Transverse colon (tissue), 4 donors: ENCODE measurements around the gene TBC1D20. TPM values are rescaled to one million over a fixed set of nuclear protein-coding genes. Genes with fewer than 3 reads are reported as not detected.

ENCODE experiments used
- DNase-seq: peaks from one replicate; pipeline ENCODE4 v3.0.0-alpha.2; 2019
- H3K27ac ChIP-seq, 4 donors: fragments of 200-600 bp; sonication (generic); 2 replicates each; pipeline ENCODE4 v1.5.1; 2016 to 2018; ENCODE audit warnings: inconsistent platforms in 4 of 4
- H3K27me3 ChIP-seq: fragments of 200-600 bp; sonication (generic); 2 replicates; pipeline ENCODE4 v1.5.1; 2017; ENCODE audit warnings: inconsistent platforms
- H3K36me3 ChIP-seq, 4 donors: fragments of 200-600 bp; sonication (generic); 2 replicates each; pipeline ENCODE4 v1.5.1; 2017 to 2019; ENCODE audit warnings: inconsistent platforms in 4 of 4
- H3K4me1 ChIP-seq, 4 donors: fragments of 200-600 bp; sonication (generic); 2 replicates each; pipeline ENCODE4 v1.5.1; 2017 to 2020; ENCODE audit warnings: inconsistent platforms in 4 of 4
- H3K4me3 ChIP-seq, 4 donors: fragments of 200-600 bp; sonication (generic); 1 replicate in 1 of 4; 2 replicates in 3 of 4; pipeline versions ENCODE4 v1.5.1 to v1.6.1; 2017 to 2019; ENCODE audit warnings: inconsistent platforms in 4 of 4
- H3K9me3 ChIP-seq, 2 donors: fragments of 200-600 bp; sonication (generic); 2 replicates each; pipeline ENCODE4 v1.5.1; 2017 to 2019; ENCODE audit warnings: inconsistent platforms in 2 of 2
- EP300 ChIP-seq: sonication (generic); formaldehyde crosslinking; IDR thresholded peaks from one replicate; pipeline ENCODE4 v1.6.1; 2017; ENCODE audit warnings: antibody characterized with exemption, low read depth
- POLR2A ChIP-seq: fragments of 450-650 bp; IDR thresholded peaks from one replicate; pipeline ENCODE4 v1.6.1; 2016; ENCODE audit warnings: antibody characterized with exemption, mild to moderate bottlenecking, moderate library complexity
- POLR2AphosphoS5 ChIP-seq, 3 donors: sonication (generic); formaldehyde crosslinking; IDR thresholded peaks; one replicate each; pipeline ENCODE4 v1.6.1; 2016; ENCODE audit warnings: antibody characterized with exemption in 3 of 3
- WGBS, 2 donors: methylation state at CpG; one replicate each; pipeline ENCODE4 v1.1.5; 2018; ENCODE audit warnings: low coverage in 1 of 2; 5-methylcytosine and 5-hydroxymethylcytosine counted together
- in situ Hi-C, 4 donors: fragments of 200-750 bp; cut with MboI; loops; one replicate each; pipeline versions ENCODE4 v1.15.0 to v1.15.1; 2017; ENCODE audit warnings: low sequenced_read_pairs in 3 of 4, low pct_ligation_motif_present in 1 of 4, low pct_unique_long_range_greater_than_20kb in 1 of 4
- intact Hi-C: fragments of 100-400 bp; cut with DNase I; formaldehyde crosslinking; loops from one replicate; pipeline ENCODE4 v1.15.1; 2023; ENCODE audit warnings: low total_unique reads
- total RNA-seq, 4 donors: library from RNA; depleted of rRNA; stranded (reverse); fragments of >200 nt; gene quantifications; one replicate each; pipeline ENCODE4 v1.1.0, GENCODE V29; 2016
- TF ChIP-seq, protein P1 (sequence below), 5 experiments: fragments of 200-600 bp in 3 of 5; fragments of 450-650 bp in 2 of 5; sonication (generic) in 3 of 5; IDR thresholded peaks; 1 replicate in 2 of 5; 2 replicates in 3 of 5; pipeline ENCODE4 v1.5.1; 2016 to 2017; ENCODE audit warnings: antibody characterized with exemption in 5 of 5, inconsistent platforms in 3 of 5, mild to moderate bottlenecking in 2 of 5, moderate library complexity in 1 of 5

The TBC1D20 gene
- total RNA-seq, 4 donors from 2014 or later: 29.1 to 65.5 (median 36.9) TPM

DNA sequence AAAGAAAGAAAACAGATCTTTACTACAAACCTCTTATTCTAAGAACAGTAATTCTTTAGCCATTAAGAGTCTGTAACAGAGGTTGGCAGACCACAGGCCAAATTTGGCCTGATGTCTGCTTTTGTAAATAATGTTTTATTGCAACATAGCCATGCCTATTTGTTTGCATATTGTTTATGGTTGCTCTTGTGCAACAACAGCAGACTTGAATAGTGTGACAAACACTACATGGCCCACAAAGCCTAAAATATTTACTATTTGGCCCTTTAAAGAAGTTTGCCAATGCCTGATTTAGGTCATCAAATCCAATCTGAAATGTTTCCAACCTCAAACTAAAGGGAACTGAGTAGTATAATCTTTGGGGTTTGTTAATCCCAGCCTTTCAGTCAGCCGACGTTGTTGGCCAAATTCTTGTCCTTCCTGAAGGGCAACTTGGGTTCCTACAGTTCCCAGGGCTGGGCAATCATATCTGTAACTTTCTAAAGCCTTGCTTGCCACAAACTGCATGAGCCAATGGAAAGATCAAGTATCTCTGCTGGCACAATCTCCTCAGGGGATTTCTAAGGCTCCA is 33.9 kb upstream of the TBC1D20 start:
- H3K4me1 ChIP-seq: peaks cover 0 to 5% (median 0%) of the 10 kb centered on the region in 4 donors
- no peaks in the 10 kb centered on the region for H3K9me3 ChIP-seq
- no peak for DNase-seq
- TF ChIP-seq POLR2AphosphoS5 (IDR thresholded peaks at IDR 0.05) (peak in 2 of 3 donors; percentile 15 to 54), POLR2A (no peak)
- H3K36me3 ChIP-seq: peaks cover 0 to 49% (median 24%) of the 10 kb centered on the region in 4 donors
- in situ Hi-C loops (no loop called here), intact Hi-C loops (no loop called here)
- H3K4me3 ChIP-seq: no peak overlapping the region
- 20 to 60% methylated on average over 1 to 2 of the region's 2 CpGs for WGBS, 2 donors
- H3K27me3 ChIP-seq: no peaks in the 10 kb centered on the region
- H3K27ac ChIP-seq: peak overlapping the region in 3 of 4 donors; percentile 23 to 34 (median 27)

DNA sequence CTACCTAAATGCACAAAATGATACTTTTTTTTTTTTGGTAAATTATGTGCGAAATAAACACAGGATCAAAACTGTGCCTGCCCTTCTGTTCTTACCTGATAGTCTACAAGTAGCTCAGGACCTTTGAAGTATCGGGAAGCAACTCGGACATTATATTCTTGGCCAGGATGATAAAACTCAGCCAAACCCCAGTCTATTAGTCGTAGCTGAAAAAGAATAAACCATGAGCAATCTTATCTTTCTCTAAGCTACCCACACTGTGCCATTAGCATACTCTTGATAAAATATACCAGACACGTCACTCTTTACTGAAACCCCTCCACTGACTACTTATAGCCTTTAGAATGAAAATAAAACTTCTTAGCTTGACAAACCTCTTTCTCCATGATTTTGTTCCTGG is 29.8 kb upstream of the TBC1D20 start:
- TF ChIP-seq POLR2AphosphoS5 (IDR thresholded peaks at IDR 0.05): no peak
- no peak for TF ChIP-seq POLR2A
- TF ChIP-seq, protein P1, sequence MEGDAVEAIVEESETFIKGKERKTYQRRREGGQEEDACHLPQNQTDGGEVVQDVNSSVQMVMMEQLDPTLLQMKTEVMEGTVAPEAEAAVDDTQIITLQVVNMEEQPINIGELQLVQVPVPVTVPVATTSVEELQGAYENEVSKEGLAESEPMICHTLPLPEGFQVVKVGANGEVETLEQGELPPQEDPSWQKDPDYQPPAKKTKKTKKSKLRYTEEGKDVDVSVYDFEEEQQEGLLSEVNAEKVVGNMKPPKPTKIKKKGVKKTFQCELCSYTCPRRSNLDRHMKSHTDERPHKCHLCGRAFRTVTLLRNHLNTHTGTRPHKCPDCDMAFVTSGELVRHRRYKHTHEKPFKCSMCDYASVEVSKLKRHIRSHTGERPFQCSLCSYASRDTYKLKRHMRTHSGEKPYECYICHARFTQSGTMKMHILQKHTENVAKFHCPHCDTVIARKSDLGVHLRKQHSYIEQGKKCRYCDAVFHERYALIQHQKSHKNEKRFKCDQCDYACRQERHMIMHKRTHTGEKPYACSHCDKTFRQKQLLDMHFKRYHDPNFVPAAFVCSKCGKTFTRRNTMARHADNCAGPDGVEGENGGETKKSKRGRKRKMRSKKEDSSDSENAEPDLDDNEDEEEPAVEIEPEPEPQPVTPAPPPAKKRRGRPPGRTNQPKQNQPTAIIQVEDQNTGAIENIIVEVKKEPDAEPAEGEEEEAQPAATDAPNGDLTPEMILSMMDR (IDR thresholded peaks at IDR 0.05): no peak
- no peak for TF ChIP-seq EP300
- WGBS, 2 donors: 87 to 96% methylated on average over 4 to 5 of the region's 5 CpGs
- Histone ChIP-seq H3K27me3 (no peaks in the 10 kb centered on the region), H3K9me3 (no peaks in the 10 kb centered on the region), H3K36me3 (peaks cover 0 to 56% (median 26%) of the 10 kb centered on the region in 4 donors), H3K4me3 (no peak overlapping the region), H3K4me1 (peaks cover 0 to 3% (median 0%) of the 10 kb centered on the region in 4 donors), H3K27ac (no peak overlapping the region)
- intact Hi-C loops (no loop called here), in situ Hi-C loops (no loop called here)
- no peak for DNase-seq

DNA sequence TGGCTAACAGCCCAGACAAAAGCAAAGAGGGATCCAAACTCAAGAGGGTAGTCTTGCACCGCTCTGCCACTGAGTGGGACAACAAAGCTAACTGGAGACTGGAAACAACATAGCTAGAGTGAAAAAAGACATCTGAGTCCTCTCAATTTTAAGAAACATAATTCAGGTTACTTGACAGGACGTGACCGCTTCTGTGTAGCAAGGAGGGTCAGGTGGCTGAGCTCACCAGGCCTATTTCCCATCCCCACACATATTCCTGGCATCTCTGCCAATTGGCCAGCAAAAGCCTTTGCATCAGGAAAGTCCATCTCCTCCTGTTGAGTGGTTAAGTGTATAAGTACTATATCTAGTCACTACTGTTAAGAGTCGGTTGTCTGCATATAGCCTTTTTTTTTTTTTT is 25.3 kb upstream of the TBC1D20 start:
- H3K36me3 ChIP-seq: peaks cover 0 to 80% (median 39%) of the 10 kb centered on the region in 4 donors
- no peaks in the 10 kb centered on the region for H3K27me3 ChIP-seq
- 93 to 100% methylated on average over 1 to 4 of the region's 4 CpGs for WGBS, 2 donors
- in situ Hi-C loops (loop anchor here in 1 of 4 donors (10.0 kb wide), 1 partner anchor 133 kb away; no protein-coding TSS in a partner anchor), intact Hi-C loops (no loop called here)
- TF ChIP-seq POLR2AphosphoS5 (IDR thresholded peaks at IDR 0.05) (no peak), POLR2A (no peak), EP300 (no peak)
- TF ChIP-seq, protein P1 (IDR thresholded peaks at IDR 0.05): no peak
- H3K4me1 ChIP-seq: no peaks in the 10 kb centered on the region
- no peaks in the 10 kb centered on the region for H3K9me3 ChIP-seq
- no peak for DNase-seq
- H3K27ac ChIP-seq: no peak overlapping the region
- H3K4me3 ChIP-seq: no peak overlapping the region

DNA sequence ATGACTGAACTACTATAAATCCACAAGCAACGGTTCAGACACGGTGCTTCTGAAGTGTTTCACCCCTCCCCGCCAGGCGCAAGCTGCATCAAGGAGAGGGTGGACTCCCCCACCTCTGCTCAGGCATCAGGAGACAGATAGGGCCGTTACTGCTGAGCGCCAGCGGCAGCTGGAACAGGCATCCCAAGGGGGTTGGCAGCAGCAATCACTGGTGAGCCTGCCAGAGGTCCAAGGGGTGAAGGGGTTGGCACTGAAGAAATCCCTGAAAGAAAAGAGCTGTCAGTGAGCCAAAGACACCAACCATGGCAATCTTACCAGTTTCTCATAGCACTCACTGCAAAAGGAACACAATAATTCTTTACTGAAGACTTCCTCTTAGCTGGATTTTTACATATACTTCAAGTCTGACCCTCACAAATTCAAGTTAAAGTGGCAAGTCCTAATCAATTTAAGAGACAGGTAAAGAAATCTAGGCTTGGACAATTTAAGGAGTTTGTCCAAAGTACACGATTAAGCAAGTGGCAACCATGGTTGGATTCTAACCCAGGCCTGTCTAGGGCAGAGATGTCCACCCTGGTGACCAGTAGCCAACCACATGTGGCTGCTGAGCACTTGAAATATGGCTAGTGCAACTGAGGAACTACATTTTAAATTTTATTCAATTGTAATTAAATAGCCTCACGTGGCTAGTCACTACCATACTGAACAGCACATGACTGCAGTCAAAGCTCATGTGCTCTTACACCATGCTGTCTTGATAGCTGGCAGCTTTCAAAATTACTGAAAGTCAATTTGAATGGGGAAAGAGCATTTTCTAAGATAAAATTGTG is 21.7 kb upstream of the TBC1D20 start:
- Histone ChIP-seq H3K27ac (no peak overlapping the region), H3K27me3 (no peaks in the 10 kb centered on the region), H3K36me3 (peaks cover 0 to 61% (median 28%) of the 10 kb centered on the region in 4 donors), H3K4me1 (peaks cover 0 to 7% (median 1%) of the 10 kb centered on the region in 4 donors), H3K4me3 (no peak overlapping the region), H3K9me3 (no peaks in the 10 kb centered on the region)
- intact Hi-C loops (no loop called here), in situ Hi-C loops (loop anchor here in 2 of 4 donors (5.0 to 10.0 kb wide), 2 partner anchors 129 to 132 kb away; no protein-coding TSS in a partner anchor)
- DNase-seq: no peak
- TF ChIP-seq POLR2AphosphoS5 (IDR thresholded peaks at IDR 0.05) (no peak), EP300 (no peak), POLR2A (no peak)
- TF ChIP-seq, protein P1 (IDR thresholded peaks at IDR 0.05): no peak
- 51 to 76% methylated on average over 6 to 9 of the region's 9 CpGs for WGBS, 2 donors
